GM21528 (cell line): ENCODE results near the gene CDHR5.

Experiments
- ATAC-seq: cut with Tn5 transposase; IDR thresholded peaks from one replicate; pipeline ENCODE4 v1.9.1; 2021; ENCODE audit warnings: mild to moderate bottlenecking, moderate library complexity; ENCODE audit not compliant: unreplicated experiment, low FRiP score

The CDHR5 gene

GRCh38 chr11:623999-624704, 603 bp downstream of the CDHR5 start:
- no peak for ATAC-seq

- no peak for ATAC-seq
These were observed 1.3 kb downstream of the CDHR5 start for GRCh38 chr11:623349-623869.

GRCh38 chr11:621838-622237, 2.9 kb downstream of the CDHR5 start:
- no peak for ATAC-seq

GRCh38 chr11:620935-621814, 3.6 kb downstream of the CDHR5 start:
- ATAC-seq: no peak

- ATAC-seq: no peak
These were observed 4.6 kb downstream of the CDHR5 start for GRCh38 chr11:620201-620600.

- no peak for ATAC-seq
These were observed 5.1 kb downstream of the CDHR5 start for GRCh38 chr11:619628-620050.

- ATAC-seq: no peak
These were observed 5.7 kb downstream of the CDHR5 start for GRCh38 chr11:618856-619627.

- ATAC-seq: no peak
These were observed 6.7 kb downstream of the CDHR5 start for GRCh38 chr11:617912-618682.

GRCh38 chr11:617199-617911, 7.4 kb downstream of the CDHR5 start:
- no peak for ATAC-seq

GRCh38 chr11:616320-617198, 8.2 kb downstream of the CDHR5 start:
- no peak for ATAC-seq

- ATAC-seq: peak; percentile 65
These were observed 9.0 kb downstream of the CDHR5 start, which contains the start of gene IRF7 for GRCh38 chr11:615504-616319. IRF7 (minus strand) TSS chr11:615950; CDS start chr11:615364, 586 bp downstream.

- ATAC-seq: peak; percentile 1
These were observed 9.9 kb downstream of the CDHR5 start for GRCh38 chr11:614623-615503.

GRCh38 chr11:614021-614622, 10.6 kb downstream of the CDHR5 start:
- ATAC-seq: no peak

- ATAC-seq: no peak
These were observed 11.3 kb downstream of the CDHR5 start for GRCh38 chr11:613369-613968.

- no peak for ATAC-seq
These were observed 11.8 kb downstream of the CDHR5 start for GRCh38 chr11:612961-613300.
